Body of pancreas (tissue), 4 donors: Measurements from ENCODE around the gene LYPD1.

ENCODE experiments used
- CTCF ChIP-seq, 7 experiments: fragments of 450-650 bp in 4 of 7; fragments of 200-600 bp in 3 of 7; sonication (generic) in 3 of 7; IDR thresholded peaks; one replicate each; pipeline ENCODE4 v1.5.1; 2016 to 2019; ENCODE audit warnings: antibody characterized with exemption in 7 of 7
- POLR2A ChIP-seq, 3 donors: fragments of 450-650 bp; IDR thresholded peaks; one replicate each; pipeline ENCODE4 v1.6.1; 2016; ENCODE audit warnings: antibody characterized with exemption in 3 of 3, mild to moderate bottlenecking in 2 of 3

GRCh38 chr2:132719480-132719879 lies 49.5 kb upstream of the LYPD1 start:
- TF ChIP-seq CTCF (IDR thresholded peaks at IDR 0.05) (no peak), POLR2A (IDR thresholded peaks at IDR 0.05) (no peak)
